Heart left ventricle (tissue), 13 donors: ENCODE measurements around the gene TMEM51.

Source experiments
- POLR2A ChIP-seq, 2 donors: fragments of 450-650 bp; IDR thresholded peaks; one replicate each; pipeline ENCODE4 v1.6.1; 2017; ENCODE audit warnings: antibody characterized with exemption in 2 of 2, mild to moderate bottlenecking in 2 of 2, moderate library complexity in 2 of 2
- TF ChIP-seq, protein P1 (sequence below), 12 donors: fragments of 200-600 bp; sonication (generic) in 4 of 12; IDR thresholded peaks; one replicate each; pipeline versions ENCODE4 v1.5.0 to v1.8.0; 2018 to 2022; ENCODE audit warnings: antibody characterized with exemption in 12 of 12, mild to moderate bottlenecking in 5 of 12
- donor health status: ischemic (EF 13 %, LVEDD 7.1; RV severe dilation, severe dysfunction).
- donor health status: DM: no; HTN: yes; CAD: no.
- donor health status: DM: no; HTN: no; CAD: no.
- donor health status: ischemic (EF 25% LVEDD 6.9; RV normal size, moderate dysfunction).
- donor health status: ischemic (EF 25% LVEDD 5.7; RV mildly dilated, moderate dysfunction).
- donor health status: ischemic (EF 35%, LVEDD 5.7; RV mildly dilated, moderate dysfunction).
- donor health status: nonischemic (EF 11% LVEDD 7.7; RV severe dilation, severe dysfunction).
- donor health status: DM: yes; HTN: yes; CAD: no.
- donor health status: PGD.
- donor health status: ischemic (EF 29% LVEDD 5.4; RV normal size, mild dysfunction).
- donor health status: nonischemic (EF 23%, LVEDD 6.1; RV moderate dilation, normal function).

DNA sequence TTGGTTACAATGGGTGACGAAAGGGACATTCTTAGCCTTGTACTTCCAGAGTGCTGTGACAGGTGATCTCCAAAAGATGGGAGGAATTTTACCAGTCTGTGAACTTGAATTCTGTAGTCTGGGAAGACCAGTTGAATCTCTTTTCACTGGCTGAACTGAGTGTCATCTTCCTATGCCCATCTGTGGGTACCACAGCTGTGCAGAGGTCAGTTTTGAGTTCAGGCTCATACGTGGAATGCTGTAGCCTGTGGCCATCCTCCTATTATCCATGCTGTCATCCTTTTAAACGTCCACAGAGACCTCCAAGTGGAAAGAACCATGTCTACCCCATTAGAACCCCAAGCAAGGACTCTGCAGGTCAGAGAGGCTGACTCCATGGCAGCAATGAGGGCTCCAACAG is 32.1 kb downstream of the TMEM51 start:
- no peak for TF ChIP-seq POLR2A (IDR thresholded peaks at IDR 0.05)
- TF ChIP-seq, protein P1, sequence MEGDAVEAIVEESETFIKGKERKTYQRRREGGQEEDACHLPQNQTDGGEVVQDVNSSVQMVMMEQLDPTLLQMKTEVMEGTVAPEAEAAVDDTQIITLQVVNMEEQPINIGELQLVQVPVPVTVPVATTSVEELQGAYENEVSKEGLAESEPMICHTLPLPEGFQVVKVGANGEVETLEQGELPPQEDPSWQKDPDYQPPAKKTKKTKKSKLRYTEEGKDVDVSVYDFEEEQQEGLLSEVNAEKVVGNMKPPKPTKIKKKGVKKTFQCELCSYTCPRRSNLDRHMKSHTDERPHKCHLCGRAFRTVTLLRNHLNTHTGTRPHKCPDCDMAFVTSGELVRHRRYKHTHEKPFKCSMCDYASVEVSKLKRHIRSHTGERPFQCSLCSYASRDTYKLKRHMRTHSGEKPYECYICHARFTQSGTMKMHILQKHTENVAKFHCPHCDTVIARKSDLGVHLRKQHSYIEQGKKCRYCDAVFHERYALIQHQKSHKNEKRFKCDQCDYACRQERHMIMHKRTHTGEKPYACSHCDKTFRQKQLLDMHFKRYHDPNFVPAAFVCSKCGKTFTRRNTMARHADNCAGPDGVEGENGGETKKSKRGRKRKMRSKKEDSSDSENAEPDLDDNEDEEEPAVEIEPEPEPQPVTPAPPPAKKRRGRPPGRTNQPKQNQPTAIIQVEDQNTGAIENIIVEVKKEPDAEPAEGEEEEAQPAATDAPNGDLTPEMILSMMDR (IDR thresholded peaks at IDR 0.05): no peak
